Measurements from ENCODE around the gene TSN. TPM values are rescaled to one million over a fixed set of nuclear protein-coding genes. Genes with fewer than 3 reads are reported as not detected.
A peak's percentile ranks its signal among the peaks of the same experiment; 100 is the strongest.
"Not testable (repeated sequence)": the region's sequence is repeated elsewhere in the genome, so short reads cannot be mapped to it uniquely, and the experiment has no call there.

TSN gene
- polyA plus RNA-seq, 1 donor from 2014 or later = 65.8 TPM

- H3K27me3 Mint-ChIP-seq, H3K9me3 Mint-ChIP-seq, H3K36me3 Mint-ChIP-seq, H3K27ac Mint-ChIP-seq: not testable (repeated sequence)
- H3K4me3 Mint-ChIP-seq = peak overlapping the region in 1 of 4 donors; percentile 100
- peaks cover 18 to 20% (median 20%) of the 10 kb centered on the region in 3 donors for H3K4me1 Mint-ChIP-seq
These were observed 20.9 kb upstream of the TSN start for GRCh38 chr2:121734544-121734943.

- Mint-ChIP-seq H3K36me3 (no peaks in the 10 kb centered on the region), H3K4me1 (peaks cover 18 to 20% (median 20%) of the 10 kb centered on the region in 3 donors), H3K27me3 (no peaks in the 10 kb centered on the region), H3K27ac (peak overlapping the region; percentile 92 to 98 (median 96)), H3K4me3 (peak overlapping the region; percentile 97 to 100 (median 98)), H3K9me3 (no peaks in the 10 kb centered on the region)
These were observed 19.9 kb upstream of the TSN start for GRCh38 chr2:121735518-121736074.

DNA sequence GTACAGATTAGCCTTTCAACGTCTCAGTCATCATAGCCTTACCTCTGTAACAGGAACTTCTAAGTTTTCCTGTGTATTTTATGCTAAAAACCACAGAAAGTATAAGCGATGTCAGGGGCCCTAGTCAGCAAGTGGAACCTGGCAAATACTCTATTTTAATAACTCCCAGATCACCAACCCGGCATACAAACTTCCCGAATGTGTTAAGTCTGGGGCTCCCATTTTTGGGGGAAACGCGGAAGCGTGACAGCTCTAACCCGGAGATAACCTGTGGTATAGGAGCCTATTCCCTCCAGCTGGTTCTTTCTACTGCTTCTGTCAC lies 19.4 kb upstream of the TSN start:
- Mint-ChIP-seq H3K4me3 (peak overlapping the region; percentile 97 to 100 (median 98)), H3K4me1 (peaks cover 18 to 20% (median 19%) of the 10 kb centered on the region in 3 donors), H3K27me3 (no peaks in the 10 kb centered on the region), H3K9me3 (no peaks in the 10 kb centered on the region), H3K27ac (peak overlapping the region; percentile 92 to 98 (median 96)), H3K36me3 (no peaks in the 10 kb centered on the region)

DNA sequence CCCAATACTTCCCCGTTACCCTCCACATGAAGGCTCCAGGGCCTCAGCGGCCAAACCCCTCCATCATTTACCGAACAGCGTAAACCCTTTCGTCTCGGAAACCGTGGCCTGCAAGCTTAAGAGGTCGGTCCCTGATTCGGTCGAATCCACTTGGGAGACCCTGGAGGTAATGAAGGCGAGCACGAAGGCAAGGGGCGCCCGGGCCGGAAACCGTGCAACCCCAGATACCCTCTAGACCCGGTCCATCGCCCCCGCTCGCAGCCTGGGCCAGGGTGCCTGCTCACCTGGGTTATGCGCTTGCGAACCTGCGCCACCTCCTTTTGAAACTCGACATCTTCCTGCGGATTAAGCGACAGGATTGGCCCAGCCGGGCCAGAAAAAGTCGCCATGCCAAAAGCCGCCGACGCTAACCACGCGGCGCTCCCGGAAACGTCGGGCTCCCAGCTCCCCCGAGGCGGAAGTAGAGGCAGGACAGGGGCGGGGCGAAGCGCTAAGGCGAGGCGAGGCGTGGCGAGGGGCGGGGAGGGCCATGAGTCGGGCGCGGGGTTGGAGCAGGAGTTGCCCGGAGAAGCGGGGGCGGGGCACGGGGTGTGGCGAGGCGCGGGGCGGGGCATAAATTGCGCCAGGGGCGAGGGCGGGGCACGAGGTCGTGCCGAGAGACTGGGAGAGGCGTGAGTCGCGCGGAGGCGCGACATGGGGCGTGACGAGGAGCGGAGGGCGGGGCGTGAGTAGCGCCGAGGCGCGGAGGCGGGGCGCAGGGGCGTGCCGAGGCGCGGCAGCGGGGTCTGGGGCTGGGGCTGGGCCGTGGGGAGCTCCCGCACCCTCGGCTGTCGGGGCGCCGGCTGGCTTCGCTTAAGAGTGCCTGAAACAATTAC lies 18.8 kb upstream of the TSN start, which contains the start of gene NIFK:
Gene NIFK, minus strand, starts transcription at position 414 of the 875 bp plus-strand sequence. Its CDS starts 25 bp downstream, at position 389.
- peak within 1 kb of the TSS; percentile 97 to 100 (median 98) for H3K4me3 Mint-ChIP-seq
- H3K36me3 Mint-ChIP-seq = no peaks in the 10 kb centered on the region

GRCh38 chr2:121740973-121741372 lies 14.5 kb upstream of the TSN start:
- peaks cover 1 to 8% (median 7%) of the 10 kb centered on the region in 3 donors for H3K4me1 Mint-ChIP-seq
- H3K4me3 Mint-ChIP-seq = peak overlapping the region in 1 of 4 donors; percentile 68
- no peaks in the 10 kb centered on the region for H3K36me3 Mint-ChIP-seq
- no peaks in the 10 kb centered on the region for H3K27me3 Mint-ChIP-seq
- no peaks in the 10 kb centered on the region for H3K9me3 Mint-ChIP-seq
- no peak overlapping the region for H3K27ac Mint-ChIP-seq

More for the DNA sequence above, 18.8 kb upstream of the TSN start, which contains the start of gene NIFK:
- H3K4me1 Mint-ChIP-seq = peaks cover 14 to 20% (median 19%) of the 10 kb centered on the region in 3 donors
- no peaks in the 10 kb centered on the region for H3K9me3 Mint-ChIP-seq
- peak within 1 kb of the TSS; percentile 92 to 98 (median 96) for H3K27ac Mint-ChIP-seq
- no peaks in the 10 kb centered on the region for H3K27me3 Mint-ChIP-seq

GRCh38 chr2:121741450-121741849 lies 14.0 kb upstream of the TSN start:
- Mint-ChIP-seq H3K4me1 (peaks cover 0 to 8% (median 4%) of the 10 kb centered on the region in 3 donors), H3K27ac (no peak overlapping the region), H3K27me3 (no peaks in the 10 kb centered on the region), H3K36me3 (no peaks in the 10 kb centered on the region), H3K9me3 (no peaks in the 10 kb centered on the region), H3K4me3 (no peak overlapping the region)

DNA sequence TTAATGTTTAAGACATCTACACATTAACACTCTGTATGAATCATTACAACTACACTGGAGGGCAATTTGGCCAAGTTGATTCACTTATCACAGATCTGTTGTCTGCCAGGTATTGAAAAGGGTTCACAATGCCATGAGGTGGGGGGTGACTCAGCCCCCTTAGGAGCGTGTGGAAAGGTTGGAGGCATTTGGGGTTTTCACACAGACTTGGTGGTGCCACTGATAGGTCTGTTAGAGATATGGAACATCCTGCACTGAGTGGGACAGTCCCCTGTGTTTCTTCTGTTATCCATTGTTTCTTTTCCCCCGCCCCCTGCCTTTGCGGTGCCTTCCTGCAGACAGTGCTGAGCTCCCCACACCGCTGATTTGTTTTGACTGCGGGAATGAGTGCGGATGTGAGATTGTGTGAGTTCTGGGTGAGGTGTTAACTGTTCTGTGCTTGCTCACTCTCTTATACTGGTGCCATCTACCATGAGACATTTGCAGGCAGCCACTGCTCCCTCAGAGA lies 9.3 kb upstream of the TSN start:
- Mint-ChIP-seq H3K27ac (no peak overlapping the region), H3K4me1 (peaks cover 0 to 1% (median 0%) of the 10 kb centered on the region in 3 donors), H3K27me3 (no peaks in the 10 kb centered on the region), H3K36me3 (peaks cover 1% of the 10 kb centered on the region), H3K9me3 (no peaks in the 10 kb centered on the region), H3K4me3 (no peak overlapping the region)

DNA sequence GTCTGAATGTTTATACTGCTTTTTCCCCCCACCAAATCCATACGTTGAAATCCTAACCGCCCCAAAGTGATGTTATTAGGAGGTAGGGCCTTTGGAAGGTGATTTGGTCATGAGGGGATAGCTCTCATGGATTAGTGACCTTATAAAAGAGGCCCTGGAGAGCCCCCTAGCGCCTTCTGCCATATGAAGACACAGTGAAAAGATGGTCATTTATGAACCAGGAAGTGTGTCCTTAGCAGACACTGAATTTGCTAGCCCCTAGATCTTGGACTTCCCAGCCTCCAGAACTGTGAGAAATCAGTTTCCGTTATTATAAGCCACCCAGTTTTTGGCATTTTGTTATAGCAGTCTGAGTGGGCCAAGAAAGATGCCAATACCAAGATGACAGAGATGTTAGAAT lies 7.2 kb upstream of the TSN start:
- peaks cover 0 to 6% (median 1%) of the 10 kb centered on the region in 3 donors for H3K4me1 Mint-ChIP-seq
- no peaks in the 10 kb centered on the region for H3K9me3 Mint-ChIP-seq
- no peak overlapping the region for H3K27ac Mint-ChIP-seq
- H3K27me3 Mint-ChIP-seq = no peaks in the 10 kb centered on the region
- peaks cover 1% of the 10 kb centered on the region for H3K36me3 Mint-ChIP-seq
- H3K4me3 Mint-ChIP-seq = no peak overlapping the region

DNA sequence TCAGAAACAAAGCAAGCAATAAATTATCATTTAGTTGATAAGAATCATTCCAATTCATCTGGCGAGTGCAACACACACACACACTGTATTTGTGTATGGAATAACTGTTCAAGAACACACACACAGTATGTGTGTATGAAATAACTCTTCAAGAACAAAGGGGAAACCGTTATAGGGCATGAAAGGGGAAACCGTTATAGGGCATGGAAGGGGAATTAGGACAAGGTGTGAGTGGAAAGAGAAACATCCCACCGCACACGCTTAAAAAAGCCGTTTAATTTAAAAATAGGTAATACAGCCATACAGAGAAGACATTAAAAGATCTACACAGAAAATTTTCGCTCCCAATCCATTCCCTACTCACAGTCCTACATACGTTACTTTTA lies 607 bp upstream of the TSN start:
- Mint-ChIP-seq H3K27ac (peak overlapping the region; percentile 86 to 96 (median 88)), H3K4me1 (peaks cover 19 to 24% (median 21%) of the 10 kb centered on the region in 3 donors), H3K36me3 (peaks cover 1% of the 10 kb centered on the region), H3K9me3 (no peaks in the 10 kb centered on the region), H3K27me3 (no peaks in the 10 kb centered on the region), H3K4me3 (peak overlapping the region; percentile 91 to 95 (median 93))

DNA sequence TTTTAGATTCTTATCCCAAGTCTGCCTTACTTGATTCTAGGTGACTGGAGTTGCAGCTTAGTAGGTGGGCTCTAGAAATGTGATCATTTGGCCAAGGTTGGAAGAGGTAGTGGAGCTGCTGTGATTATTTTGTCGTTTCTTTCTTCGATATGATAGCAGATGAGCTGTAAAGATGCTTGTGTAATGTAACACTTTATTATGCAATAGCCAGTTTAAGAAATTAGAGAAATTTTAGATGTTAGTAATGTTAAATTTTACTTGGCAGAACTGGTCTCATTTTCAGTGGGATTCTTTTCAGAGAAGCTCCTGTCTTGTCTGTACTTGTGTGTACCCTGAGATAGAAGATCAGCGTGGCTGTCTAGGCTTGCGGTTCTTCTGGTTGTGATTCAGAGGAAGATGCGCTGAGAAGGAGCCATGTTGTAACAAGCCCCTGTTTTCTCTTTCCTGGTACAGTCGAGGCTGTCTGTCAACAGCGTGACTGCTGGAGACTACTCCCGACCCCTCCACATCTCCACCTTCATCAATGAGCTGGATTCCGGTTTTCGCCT lies 9.3 kb downstream of the TSN start:
- no peaks in the 10 kb centered on the region for H3K9me3 Mint-ChIP-seq
- no peak overlapping the region for H3K4me3 Mint-ChIP-seq
- H3K4me1 Mint-ChIP-seq = no peaks in the 10 kb centered on the region
- peaks cover 7% of the 10 kb centered on the region for H3K36me3 Mint-ChIP-seq
- no peaks in the 10 kb centered on the region for H3K27me3 Mint-ChIP-seq
- peak overlapping the region in 1 of 3 donors; percentile 81 for H3K27ac Mint-ChIP-seq

GRCh38 chr2:121766624-121767023 lies 11.2 kb downstream of the TSN start:
- H3K27ac Mint-ChIP-seq = no peak overlapping the region
- no peak overlapping the region for H3K4me3 Mint-ChIP-seq
- peaks cover 0 to 3% (median 0%) of the 10 kb centered on the region in 3 donors for H3K4me1 Mint-ChIP-seq
- H3K36me3 Mint-ChIP-seq = peaks cover 8% of the 10 kb centered on the region
- H3K27me3 Mint-ChIP-seq = no peaks in the 10 kb centered on the region
- no peaks in the 10 kb centered on the region for H3K9me3 Mint-ChIP-seq

DNA sequence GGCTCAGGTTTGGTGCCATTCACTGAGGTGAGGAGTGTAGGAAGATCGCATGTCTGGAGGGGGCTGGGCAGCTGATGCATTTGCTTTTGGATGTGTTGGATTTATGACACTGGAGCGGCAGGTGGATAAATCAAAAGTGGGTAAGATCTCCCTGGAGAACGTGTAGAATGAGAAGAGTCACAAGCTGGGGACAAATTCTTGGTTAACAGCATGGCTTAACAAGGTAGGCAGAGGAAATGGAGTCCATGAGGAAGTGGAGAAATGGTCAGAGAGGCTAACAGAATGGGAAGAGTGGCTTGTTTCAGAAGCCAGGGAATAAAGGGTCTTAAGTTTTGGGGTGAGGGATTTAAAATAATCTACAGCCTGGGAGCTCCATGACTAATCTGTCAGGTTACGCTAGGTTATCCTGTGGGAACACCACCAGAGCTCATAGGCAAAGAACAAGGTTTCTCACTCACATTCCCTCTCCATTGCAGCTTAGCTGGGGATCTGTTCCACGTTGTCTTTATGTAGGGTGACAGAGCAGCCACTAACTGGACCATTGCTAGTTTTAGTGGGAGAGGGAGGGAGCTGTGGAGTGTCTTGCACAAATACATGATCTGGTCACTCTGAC lies 12.8 kb downstream of the TSN start:
- peaks cover 0 to 3% (median 0%) of the 10 kb centered on the region in 3 donors for H3K4me1 Mint-ChIP-seq
- H3K9me3 Mint-ChIP-seq = no peaks in the 10 kb centered on the region
- peaks cover 8% of the 10 kb centered on the region for H3K36me3 Mint-ChIP-seq
- H3K27ac Mint-ChIP-seq = peak overlapping the region in 1 of 3 donors; percentile 71
- H3K4me3 Mint-ChIP-seq = no peak overlapping the region
- H3K27me3 Mint-ChIP-seq = no peaks in the 10 kb centered on the region

DNA sequence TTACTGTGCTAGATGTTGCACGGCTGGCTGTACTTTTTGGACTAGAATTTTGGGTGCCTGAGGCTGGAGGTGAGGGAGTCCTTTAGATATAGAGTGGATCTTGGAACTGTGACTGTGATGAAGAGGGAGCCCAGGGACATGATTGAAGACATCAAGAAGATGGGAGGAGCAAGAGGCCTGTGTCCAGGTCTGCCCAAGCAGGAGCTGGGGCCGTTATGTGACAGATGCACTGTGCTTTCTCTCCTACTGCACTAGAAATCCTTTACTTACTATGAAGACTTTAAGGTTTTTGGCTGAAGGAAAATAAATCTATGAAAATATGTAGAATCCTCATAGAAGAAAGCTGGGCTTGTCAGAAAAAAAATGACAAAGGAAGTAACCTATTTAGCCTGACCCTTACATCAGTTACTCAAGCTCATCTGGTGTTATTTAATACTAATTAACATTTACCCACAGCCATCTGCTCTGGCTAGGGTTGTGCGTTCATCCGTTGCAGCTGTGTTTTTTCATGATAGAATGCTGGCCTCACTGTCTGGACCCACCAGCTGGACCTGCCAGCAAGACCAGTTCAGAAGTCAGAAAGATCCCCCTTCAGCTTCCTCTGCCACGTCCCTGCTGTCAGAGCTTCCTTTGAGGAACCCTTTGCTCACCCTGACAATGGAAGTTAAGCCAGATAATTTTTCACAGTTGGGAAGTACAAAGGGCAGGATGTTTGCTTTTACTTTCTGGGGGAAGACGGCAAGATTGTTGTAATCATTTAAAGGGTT lies 16.7 kb downstream of the TSN start:
- H3K4me1 Mint-ChIP-seq = peaks cover 0 to 3% (median 0%) of the 10 kb centered on the region in 3 donors
- H3K9me3 Mint-ChIP-seq = no peaks in the 10 kb centered on the region
- H3K27me3 Mint-ChIP-seq = no peaks in the 10 kb centered on the region
- H3K36me3 Mint-ChIP-seq = peaks cover 3% of the 10 kb centered on the region
- H3K27ac Mint-ChIP-seq = no peak overlapping the region
- H3K4me3 Mint-ChIP-seq = no peak overlapping the region

- Mint-ChIP-seq H3K4me1 (peaks cover 0 to 3% (median 0%) of the 10 kb centered on the region in 3 donors), H3K27ac (no peak overlapping the region), H3K4me3 (no peak overlapping the region), H3K27me3 (no peaks in the 10 kb centered on the region), H3K36me3 (peaks cover 2% of the 10 kb centered on the region), H3K9me3 (no peaks in the 10 kb centered on the region)
These were observed 18.8 kb downstream of the TSN start for GRCh38 chr2:121774235-121774634.

Data from IgD-negative memory B cell (primary cell).